ENCODE measurements around the gene PDE4B. TPM values are rescaled to one million over a fixed set of nuclear protein-coding genes. Genes with fewer than 3 reads are reported as not detected.

PDE4B gene
- total and polyA plus RNA-seq, 10 of the 15 experiments (the other 5 are each of a cell fraction or from before 2014, with no cell fraction given), result 3.0 to 13.2 (median 5.7) TPM

DNA sequence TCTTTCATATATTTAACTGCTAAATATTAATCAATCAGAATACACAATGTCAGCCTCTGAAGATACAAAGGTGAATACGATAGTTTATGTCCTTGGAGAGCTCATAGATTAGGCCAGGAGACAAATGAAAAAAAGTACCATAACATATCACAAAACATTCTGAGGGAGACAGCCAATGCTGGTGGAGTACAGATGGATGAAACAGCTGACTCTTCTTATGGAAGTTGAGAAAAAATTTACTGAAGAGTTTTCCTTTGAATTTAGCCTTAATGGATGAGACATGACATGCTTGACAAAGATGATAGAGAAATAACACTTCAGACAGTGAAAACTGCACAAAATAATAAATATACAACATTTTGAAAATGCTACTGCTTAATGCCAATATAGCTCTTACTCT lies 193.5 kb downstream of the PDE4B start (continued):
- TF ChIP-seq, protein P1, sequence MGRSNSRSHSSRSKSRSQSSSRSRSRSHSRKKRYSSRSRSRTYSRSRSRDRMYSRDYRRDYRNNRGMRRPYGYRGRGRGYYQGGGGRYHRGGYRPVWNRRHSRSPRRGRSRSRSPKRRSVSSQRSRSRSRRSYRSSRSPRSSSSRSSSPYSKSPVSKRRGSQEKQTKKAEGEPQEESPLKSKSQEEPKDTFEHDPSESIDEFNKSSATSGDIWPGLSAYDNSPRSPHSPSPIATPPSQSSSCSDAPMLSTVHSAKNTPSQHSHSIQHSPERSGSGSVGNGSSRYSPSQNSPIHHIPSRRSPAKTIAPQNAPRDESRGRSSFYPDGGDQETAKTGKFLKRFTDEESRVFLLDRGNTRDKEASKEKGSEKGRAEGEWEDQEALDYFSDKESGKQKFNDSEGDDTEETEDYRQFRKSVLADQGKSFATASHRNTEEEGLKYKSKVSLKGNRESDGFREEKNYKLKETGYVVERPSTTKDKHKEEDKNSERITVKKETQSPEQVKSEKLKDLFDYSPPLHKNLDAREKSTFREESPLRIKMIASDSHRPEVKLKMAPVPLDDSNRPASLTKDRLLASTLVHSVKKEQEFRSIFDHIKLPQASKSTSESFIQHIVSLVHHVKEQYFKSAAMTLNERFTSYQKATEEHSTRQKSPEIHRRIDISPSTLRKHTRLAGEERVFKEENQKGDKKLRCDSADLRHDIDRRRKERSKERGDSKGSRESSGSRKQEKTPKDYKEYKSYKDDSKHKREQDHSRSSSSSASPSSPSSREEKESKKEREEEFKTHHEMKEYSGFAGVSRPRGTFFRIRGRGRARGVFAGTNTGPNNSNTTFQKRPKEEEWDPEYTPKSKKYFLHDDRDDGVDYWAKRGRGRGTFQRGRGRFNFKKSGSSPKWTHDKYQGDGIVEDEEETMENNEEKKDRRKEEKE (IDR thresholded peaks at IDR 0.05), result no peak
- TF ChIP-seq CBX3 (IDR thresholded peaks at IDR 0.05; ENCODE audit: borderline replicate concordance, low read depth), result no peak

DNA sequence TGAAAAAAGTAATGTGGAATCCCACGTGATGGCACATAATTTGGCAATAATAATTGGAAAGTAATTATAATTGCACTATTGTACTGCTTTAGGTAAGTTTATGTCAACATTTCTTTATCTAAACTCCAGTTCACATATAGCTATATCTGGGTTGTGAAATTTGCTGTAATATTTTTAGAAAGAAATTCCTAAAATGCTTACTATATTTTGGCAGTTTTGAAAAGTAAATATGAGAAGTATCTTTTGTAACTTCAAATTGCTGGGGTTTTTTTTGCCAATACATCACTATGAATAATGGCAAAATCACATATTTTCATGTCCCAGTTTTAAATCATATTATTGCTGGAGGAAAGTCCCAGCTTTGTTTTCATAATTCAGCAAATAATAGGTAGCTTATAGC lies 197.5 kb downstream of the PDE4B start:
- intact Hi-C loops (cut with micrococcal nuclease; ENCODE audit: unreplicated experiment), result no loop called here
- DNase-seq (ENCODE audit: low read depth, low spot score), result no peak
- Histone ChIP-seq H3K9me3 (replicated peaks; ENCODE audit: control insufficient read depth, insufficient read depth, low read length) (no peaks in the 10 kb centered on the region), H3K27me3 (replicated peaks in 1 of 2; ENCODE audit: control insufficient read depth in 2 of 2, insufficient read depth in 2 of 2, low read length in 1 of 2) (no peaks in the 10 kb centered on the region), H3K4me2 (ENCODE audit: control insufficient read depth, insufficient read depth) (no peak overlapping the region), H4K20me1 (ENCODE audit: control insufficient read depth, insufficient read depth) (no peaks in the 10 kb centered on the region), H2AFZ (ENCODE audit: control insufficient read depth, low read depth, low read length) (no peak overlapping the region), H3K27ac (ENCODE audit: control insufficient read depth, insufficient read depth) (no peak overlapping the region), H3K4me1 (ENCODE audit: control insufficient read depth, insufficient read depth, low read length) (no peaks in the 10 kb centered on the region), H3K79me2 (ENCODE audit: control insufficient read depth, insufficient read depth, low read length) (no peaks in the 10 kb centered on the region), H3K4me3 (no peak overlapping the region), H3K36me3 (ENCODE audit: control insufficient read depth in 2 of 2, insufficient read depth in 2 of 2, low read length in 1 of 2) (no peaks in the 10 kb centered on the region), H3K9ac (ENCODE audit: control insufficient read depth, insufficient read depth, low read length) (no peak overlapping the region)
- WGBS (ENCODE audit: insufficient coverage, insufficient replicate concordance, low lambda C conversion rate, missing lambda C conversion rate), result 35% methylated on average over 1 of the region's 1 CpG
- ChIA-PET POLR2A (no interaction called here), CTCF (no interaction called here), RAD21 (ENCODE audit: unreplicated experiment) (no interaction called here), SMC1A (ENCODE audit: uncharacterized antibody, unreplicated experiment) (no interaction called here)
- FAIRE-seq, result no peak
- in situ Hi-C loops (cut with MboI), result no loop called here
- no peak for ATAC-seq
- BruUV-seq (replicated peaks), result no TSS peak
- TF ChIP-seq NFYA (IDR thresholded peaks at IDR 0.05; ENCODE audit: borderline replicate concordance, low read depth, low read length), result no peak
- TF ChIP-seq, protein P2, sequence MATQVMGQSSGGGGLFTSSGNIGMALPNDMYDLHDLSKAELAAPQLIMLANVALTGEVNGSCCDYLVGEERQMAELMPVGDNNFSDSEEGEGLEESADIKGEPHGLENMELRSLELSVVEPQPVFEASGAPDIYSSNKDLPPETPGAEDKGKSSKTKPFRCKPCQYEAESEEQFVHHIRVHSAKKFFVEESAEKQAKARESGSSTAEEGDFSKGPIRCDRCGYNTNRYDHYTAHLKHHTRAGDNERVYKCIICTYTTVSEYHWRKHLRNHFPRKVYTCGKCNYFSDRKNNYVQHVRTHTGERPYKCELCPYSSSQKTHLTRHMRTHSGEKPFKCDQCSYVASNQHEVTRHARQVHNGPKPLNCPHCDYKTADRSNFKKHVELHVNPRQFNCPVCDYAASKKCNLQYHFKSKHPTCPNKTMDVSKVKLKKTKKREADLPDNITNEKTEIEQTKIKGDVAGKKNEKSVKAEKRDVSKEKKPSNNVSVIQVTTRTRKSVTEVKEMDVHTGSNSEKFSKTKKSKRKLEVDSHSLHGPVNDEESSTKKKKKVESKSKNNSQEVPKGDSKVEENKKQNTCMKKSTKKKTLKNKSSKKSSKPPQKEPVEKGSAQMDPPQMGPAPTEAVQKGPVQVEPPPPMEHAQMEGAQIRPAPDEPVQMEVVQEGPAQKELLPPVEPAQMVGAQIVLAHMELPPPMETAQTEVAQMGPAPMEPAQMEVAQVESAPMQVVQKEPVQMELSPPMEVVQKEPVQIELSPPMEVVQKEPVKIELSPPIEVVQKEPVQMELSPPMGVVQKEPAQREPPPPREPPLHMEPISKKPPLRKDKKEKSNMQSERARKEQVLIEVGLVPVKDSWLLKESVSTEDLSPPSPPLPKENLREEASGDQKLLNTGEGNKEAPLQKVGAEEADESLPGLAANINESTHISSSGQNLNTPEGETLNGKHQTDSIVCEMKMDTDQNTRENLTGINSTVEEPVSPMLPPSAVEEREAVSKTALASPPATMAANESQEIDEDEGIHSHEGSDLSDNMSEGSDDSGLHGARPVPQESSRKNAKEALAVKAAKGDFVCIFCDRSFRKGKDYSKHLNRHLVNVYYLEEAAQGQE (IDR thresholded peaks at IDR 0.05; ENCODE audit: low read depth, low read length), result no peak
- TF ChIP-seq, protein P3, sequence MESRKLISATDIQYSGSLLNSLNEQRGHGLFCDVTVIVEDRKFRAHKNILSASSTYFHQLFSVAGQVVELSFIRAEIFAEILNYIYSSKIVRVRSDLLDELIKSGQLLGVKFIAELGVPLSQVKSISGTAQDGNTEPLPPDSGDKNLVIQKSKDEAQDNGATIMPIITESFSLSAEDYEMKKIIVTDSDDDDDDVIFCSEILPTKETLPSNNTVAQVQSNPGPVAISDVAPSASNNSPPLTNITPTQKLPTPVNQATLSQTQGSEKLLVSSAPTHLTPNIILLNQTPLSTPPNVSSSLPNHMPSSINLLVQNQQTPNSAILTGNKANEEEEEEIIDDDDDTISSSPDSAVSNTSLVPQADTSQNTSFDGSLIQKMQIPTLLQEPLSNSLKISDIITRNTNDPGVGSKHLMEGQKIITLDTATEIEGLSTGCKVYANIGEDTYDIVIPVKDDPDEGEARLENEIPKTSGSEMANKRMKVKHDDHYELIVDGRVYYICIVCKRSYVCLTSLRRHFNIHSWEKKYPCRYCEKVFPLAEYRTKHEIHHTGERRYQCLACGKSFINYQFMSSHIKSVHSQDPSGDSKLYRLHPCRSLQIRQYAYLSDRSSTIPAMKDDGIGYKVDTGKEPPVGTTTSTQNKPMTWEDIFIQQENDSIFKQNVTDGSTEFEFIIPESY (IDR thresholded peaks at IDR 0.05), result no peak
- TF ChIP-seq, protein P4, sequence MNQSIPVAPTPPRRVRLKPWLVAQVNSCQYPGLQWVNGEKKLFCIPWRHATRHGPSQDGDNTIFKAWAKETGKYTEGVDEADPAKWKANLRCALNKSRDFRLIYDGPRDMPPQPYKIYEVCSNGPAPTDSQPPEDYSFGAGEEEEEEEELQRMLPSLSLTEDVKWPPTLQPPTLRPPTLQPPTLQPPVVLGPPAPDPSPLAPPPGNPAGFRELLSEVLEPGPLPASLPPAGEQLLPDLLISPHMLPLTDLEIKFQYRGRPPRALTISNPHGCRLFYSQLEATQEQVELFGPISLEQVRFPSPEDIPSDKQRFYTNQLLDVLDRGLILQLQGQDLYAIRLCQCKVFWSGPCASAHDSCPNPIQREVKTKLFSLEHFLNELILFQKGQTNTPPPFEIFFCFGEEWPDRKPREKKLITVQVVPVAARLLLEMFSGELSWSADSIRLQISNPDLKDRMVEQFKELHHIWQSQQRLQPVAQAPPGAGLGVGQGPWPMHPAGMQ (IDR thresholded peaks at IDR 0.05; ENCODE audit: borderline replicate concordance), result no peak
- TF ChIP-seq ETV6 (conservative IDR thresholded peaks at IDR 0.05 in 1 of 2, IDR thresholded peaks at IDR 0.05 in 1 of 2; ENCODE audit: borderline replicate concordance in 1 of 2, low read depth in 1 of 2), result no peak
- TF ChIP-seq KAT2A (conservative IDR thresholded peaks at IDR 0.05; ENCODE audit: control insufficient read depth, low read depth, low read length), result no peak
- TF ChIP-seq ZSCAN29 (IDR thresholded peaks at IDR 0.05), result no peak

Measured in GM12878 (cell line).